GM19397 (cell line): ENCODE data around the gene SEC14L6.

Experiments
- ATAC-seq: cut with Tn5 transposase; IDR thresholded peaks from one replicate; pipeline ENCODE4 v1.9.1; 2021; ENCODE audit warnings: mild to moderate bottlenecking, moderate library complexity; ENCODE audit not compliant: unreplicated experiment

Gene SEC14L6

DNA sequence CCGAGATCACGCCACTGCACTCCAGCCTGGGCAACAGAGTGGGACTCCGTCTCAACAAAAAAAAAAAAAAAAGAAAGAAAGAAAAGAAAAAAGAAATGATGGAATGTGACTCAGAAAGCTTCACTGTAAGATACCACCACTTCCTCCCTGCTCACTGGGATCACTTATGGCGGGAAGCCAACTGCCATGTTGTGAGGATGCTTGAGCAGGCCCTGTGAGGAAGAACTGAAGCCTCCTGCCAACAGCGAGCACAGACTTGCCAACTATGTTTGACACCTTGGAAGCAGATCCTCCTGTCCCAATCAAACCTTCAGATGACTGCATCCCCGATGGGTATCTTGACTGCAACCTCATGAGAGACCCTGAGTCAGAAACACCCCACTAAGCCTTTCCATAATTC lies 8.3 kb downstream of the SEC14L6 start:
- ATAC-seq, result no peak

GRCh38 chr22:30537083-30537731 lies 9.3 kb downstream of the SEC14L6 start:
- ATAC-seq, result no peak

DNA sequence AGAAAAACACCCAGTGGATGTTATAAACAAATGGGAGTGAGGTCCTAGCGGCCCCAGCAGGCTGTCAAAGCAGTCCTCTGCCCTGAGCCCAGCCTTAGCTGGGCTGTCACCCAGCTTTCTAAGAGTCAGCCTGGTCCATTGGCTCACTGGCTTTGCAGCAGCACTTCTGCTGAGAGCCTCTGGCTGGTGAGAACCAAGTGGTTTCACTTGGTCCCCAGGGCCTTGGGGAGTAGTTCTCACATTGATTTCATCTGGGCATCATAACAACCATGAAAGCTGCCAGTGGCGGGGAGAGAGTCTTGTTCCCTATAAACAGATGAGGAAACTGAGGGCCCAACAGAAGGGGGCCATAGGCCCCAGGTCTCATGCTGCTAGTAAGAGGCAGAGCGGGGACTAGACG lies 11.4 kb downstream of the SEC14L6 start:
- no peak for ATAC-seq

GRCh38 chr22:30531651-30532608 lies 14.6 kb downstream of the SEC14L6 start:
- ATAC-seq, result no peak

DNA sequence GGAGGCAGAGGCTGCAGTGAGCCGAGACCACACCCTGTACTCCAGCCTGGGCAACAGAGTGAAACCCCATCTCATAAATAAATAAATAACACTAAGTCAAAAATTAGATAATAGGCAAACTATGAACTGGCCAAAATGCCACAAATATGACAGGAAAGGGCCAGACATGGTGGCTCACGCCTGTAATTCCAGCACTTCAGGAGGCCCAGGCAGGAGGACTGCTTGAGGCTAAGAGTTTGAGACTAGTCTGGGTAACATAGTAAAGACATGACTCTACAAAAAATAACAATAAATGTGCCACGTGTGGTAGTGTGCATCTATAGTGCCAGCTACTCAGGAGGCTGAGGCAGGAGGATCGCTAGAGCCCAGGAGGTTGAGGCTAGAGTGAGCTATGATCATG lies 19.9 kb downstream of the SEC14L6 start:
- ATAC-seq, result no peak

- ATAC-seq, result no peak
These were observed 22.7 kb downstream of the SEC14L6 start for GRCh38 chr22:30523646-30524489.

- no peak for ATAC-seq
These were observed 25.0 kb downstream of the SEC14L6 start for GRCh38 chr22:30521368-30522156.

GRCh38 chr22:30519842-30520425 lies 26.6 kb downstream of the SEC14L6 start:
- ATAC-seq, result no peak

- ATAC-seq, result no peak
These were observed 29.8 kb downstream of the SEC14L6 start for GRCh38 chr22:30516731-30517130.

DNA sequence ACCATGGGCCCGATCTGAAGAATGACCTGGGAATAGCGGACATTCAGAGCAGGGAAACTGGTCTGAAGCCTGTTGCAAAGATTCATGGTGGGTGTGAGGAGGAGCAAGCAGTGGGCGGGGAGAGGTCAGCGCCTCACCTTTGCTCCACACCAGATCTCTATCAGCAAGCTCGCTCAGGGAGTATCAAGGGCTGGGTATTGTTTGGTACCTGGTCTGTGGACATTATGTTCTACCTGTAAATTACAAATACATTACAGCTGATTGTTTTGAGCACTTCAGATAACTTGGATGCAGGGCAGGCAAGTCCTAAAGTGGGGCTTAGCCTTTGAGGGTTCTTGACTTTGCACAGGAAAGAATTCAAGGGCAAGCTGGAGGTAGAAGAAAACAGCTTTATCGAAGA lies 30.3 kb downstream of the SEC14L6 start:
- ATAC-seq, result no peak

DNA sequence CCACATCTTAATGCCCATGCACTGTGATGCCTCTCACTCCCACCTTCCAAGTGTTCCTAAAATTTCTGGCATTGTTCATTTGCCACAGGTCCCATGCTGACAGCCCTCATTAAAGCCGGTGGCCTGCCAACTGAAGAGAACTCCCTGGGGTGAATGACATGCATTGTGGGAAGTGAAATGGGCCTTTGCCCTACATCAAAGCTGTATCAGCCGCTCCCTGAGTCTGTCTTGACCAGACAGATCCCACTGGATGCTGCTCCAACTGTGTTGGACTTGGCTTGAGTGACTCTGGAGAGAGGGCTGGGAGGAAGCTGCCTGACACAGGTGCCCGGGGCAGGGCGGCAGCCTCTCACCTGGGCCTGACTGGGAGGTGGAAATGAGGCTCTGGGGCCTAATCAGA lies 32.3 kb downstream of the SEC14L6 start:
- no peak for ATAC-seq

DNA sequence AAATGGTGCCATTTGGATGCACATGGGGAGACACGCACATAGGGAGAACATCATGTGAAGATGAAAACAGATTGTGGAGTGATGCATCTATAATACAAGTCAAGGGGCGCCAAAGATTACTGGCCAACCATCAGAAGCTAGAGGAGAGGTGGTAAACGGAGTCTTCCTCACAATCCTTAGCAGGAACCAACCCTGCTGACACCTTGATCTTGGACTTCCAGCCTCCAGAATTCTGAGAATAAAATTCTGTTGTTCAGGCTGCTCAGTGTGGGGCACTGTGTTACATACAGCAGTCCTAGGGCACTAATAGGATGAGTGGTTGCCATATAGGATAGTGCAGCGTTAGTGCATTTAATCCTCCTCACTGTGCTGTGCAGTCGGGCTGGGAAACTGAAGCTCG lies 33.1 kb downstream of the SEC14L6 start:
- ATAC-seq, result no peak

- no peak for ATAC-seq
These were observed 34.6 kb downstream of the SEC14L6 start for GRCh38 chr22:30511911-30512310.

DNA sequence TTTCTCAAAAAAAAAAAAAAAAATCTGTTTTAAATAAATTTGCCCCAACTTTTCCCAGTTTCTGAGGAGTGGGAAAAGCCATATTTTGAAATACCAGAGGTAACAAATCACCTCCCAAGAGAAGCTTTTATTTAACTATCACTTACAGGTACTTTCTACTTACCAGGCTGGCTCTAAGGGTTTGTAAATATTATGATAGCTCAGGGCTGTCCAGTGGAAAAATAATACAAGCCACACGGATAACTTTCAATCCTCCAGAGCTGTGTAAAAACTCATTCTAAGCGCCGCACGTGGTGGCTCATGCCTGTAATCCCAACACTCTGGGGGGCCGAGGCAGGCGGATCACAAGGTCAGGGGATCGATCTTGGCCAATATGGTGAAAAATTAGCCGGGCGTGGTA lies 35.4 kb downstream of the SEC14L6 start:
- no peak for ATAC-seq

DNA sequence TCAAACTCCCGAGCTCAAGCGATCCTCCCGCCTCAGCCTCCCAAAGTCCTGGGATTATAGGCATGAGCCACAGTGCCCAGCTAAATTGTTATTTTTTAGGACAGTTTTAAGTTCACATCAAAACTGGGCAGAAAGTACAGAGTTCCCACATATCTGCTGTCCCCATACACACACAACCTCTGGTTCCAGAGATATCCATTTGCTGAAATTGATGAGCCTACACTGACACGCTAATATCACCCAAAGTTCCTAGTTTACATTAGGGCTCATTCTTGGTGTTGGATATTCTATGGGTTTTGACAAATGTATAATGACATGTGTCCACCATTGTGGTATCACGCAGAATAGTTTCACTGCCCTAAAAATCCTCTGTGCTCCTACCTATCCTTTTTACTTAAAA lies 38.3 kb downstream of the SEC14L6 start:
- no peak for ATAC-seq

DNA sequence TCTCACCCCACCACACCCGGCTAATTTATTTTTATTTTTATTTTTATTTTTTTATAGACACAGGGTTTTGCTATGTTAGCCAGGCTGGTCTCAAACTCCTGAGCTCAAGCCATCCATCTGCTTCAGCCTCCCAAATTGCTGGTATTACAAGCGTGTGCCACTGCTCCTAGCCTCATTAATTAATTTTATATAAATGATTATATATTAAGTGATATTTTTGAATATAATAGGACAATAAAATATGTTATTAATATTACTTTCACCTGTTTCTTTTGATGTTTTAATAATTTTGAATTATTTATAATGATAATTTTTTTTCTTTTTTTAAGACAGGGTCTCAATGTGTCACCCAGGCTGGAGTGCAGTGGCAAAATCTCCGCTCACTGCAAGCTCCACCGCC lies 38.9 kb downstream of the SEC14L6 start:
- ATAC-seq, result no peak

GRCh38 chr22:30506507-30506968 lies 40.0 kb downstream of the SEC14L6 start:
- ATAC-seq, result no peak

DNA sequence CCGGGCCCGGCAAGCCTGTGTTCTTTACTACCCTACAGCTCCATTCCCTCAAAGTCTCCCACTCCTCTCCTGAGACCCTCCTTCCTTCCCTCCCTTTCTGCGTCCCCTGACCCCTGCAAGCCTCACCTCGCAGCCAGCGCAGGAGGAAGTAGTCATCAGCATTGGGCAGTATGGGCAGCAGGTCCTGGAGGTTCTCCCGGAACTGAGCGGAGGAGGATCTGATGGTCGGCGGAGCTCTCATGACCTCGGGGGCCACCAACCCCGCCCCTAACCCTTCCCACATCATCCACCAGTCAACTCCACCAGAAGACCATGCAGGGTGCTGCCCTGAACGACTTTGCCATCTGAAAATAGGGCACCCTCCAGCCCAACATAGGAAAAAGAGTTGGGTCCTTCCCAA lies 43.0 kb downstream of the SEC14L6 start:
- no peak for ATAC-seq

DNA sequence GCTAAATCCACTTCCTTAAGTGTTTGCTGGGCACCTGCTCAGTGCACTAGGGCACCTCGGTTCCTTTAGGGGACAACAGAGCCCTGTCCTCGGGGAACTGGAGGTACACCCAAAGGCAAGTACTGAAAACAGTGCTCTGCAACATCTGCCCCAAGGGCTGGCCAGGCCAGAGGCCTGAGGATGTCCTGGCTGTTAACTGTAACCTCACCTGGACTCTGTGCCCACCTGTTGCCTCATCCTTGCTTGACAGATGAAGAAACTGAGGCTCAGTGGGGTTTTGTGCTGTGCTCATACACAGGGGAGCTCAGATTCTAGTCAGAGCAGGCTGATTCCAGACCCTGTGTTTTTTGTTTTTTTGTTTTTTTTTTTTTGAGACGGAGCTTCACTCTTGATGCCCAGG lies 43.6 kb downstream of the SEC14L6 start:
- no peak for ATAC-seq

DNA sequence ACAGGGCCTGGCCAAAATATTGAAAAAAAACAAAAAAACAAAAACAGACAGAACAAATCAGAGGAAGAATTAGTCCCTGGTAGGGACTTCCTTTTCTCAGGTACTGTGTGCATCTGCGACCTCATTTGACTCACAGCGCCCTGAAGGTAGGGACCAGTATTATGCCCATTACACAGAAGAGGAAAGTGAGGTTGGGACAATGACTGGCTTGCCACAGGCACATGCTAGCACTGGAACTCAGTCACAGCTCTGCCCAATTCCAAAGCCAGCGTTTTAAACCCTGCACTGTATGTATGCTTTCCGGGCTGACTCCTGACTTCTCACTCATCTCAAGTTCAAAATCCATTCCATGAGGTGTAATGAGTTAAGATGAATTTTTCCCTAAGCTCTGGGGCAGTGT lies 44.4 kb downstream of the SEC14L6 start:
- no peak for ATAC-seq
